Ovary (tissue), 9 donors: ENCODE data around the gene TCF25. TPM values are rescaled to one million over a fixed set of nuclear protein-coding genes. Genes with fewer than 3 reads are reported as not detected.
A peak's percentile ranks its signal among the peaks of the same experiment; 100 is the strongest.

Source experiments
- DNase-seq, 5 donors: peaks; one replicate each; pipeline ENCODE4 v3.0.0-alpha.2; 2019 to 2020
- H3K27ac ChIP-seq, 2 donors: fragments of 200-600 bp; one replicate each; pipeline versions ENCODE4 v1.5.1 to v1.8.0; 2019 to 2022
- H3K27me3 ChIP-seq: fragments of 200-600 bp; one replicate; pipeline ENCODE4 v1.8.0; 2022
- H3K36me3 ChIP-seq: fragments of 200-600 bp; sonication (generic); one replicate; pipeline ENCODE4 v1.5.1; 2019
- H3K4me1 ChIP-seq: one replicate; pipeline ENCODE4 v1.8.1; 2013; ENCODE audit warnings: mild to moderate bottlenecking, moderate library complexity; ENCODE audit not compliant: insufficient read depth
- H3K4me3 ChIP-seq: fragments of 200-600 bp; sonication (generic); one replicate; pipeline ENCODE4 v1.5.1; 2017
- H3K9me3 ChIP-seq, 2 donors: fragments of 200-600 bp in 1 of 2; sonication (generic) in 1 of 2; one replicate each; pipeline versions ENCODE4 v1.5.1 to v1.8.1; 2013 to 2019; ENCODE audit warnings: mild to moderate bottlenecking in 1 of 2, moderate library complexity in 1 of 2
- CTCF ChIP-seq, 3 donors: fragments of 450-650 bp in 2 of 3; fragments of 200-600 bp in 1 of 3; IDR thresholded peaks; one replicate each; pipeline versions ENCODE4 v1.5.1 to v1.8.0; 2016 to 2022; ENCODE audit warnings: antibody characterized with exemption in 3 of 3, mild to moderate bottlenecking in 1 of 3
- EP300 ChIP-seq: sonication (generic); formaldehyde crosslinking; IDR thresholded peaks from one replicate; pipeline ENCODE4 v1.6.1; 2017; ENCODE audit warnings: antibody characterized with exemption
- POLR2A ChIP-seq: fragments of 450-650 bp; IDR thresholded peaks from one replicate; pipeline ENCODE4 v1.6.1; 2017; ENCODE audit warnings: antibody characterized with exemption, mild to moderate bottlenecking, moderate library complexity
- WGBS, 3 donors: extraction: QIAGEN DNeasy Blood & Tissue Kit in 1 of 3; methylation state at CpG; one replicate each; pipeline versions ENCODE4 v1.1.5 to v1.1.7; 2013 to 2017; 5-methylcytosine and 5-hydroxymethylcytosine counted together
- intact Hi-C, 4 donors: fragments of 100-400 bp; cut with DNase I; formaldehyde crosslinking; loops; one replicate each; pipeline versions ENCODE4 v1.11.0 to v1.15.1; 2022 to 2023
- polyA plus RNA-seq, 2 donors: library from polyadenylated mRNA; stranded (reverse); fragments of 200-250 nt in 1 of 2; fragments of 350-450 nt in 1 of 2; fragmentation: Illumina TruSeq in 1 of 2; extraction: RNeasy Lipid Tissue Mini Kit (QIAGEN cat#74804) in 1 of 2; gene quantifications; one replicate each; pipeline ENCODE4 v1.2.3, GENCODE V29; 2013 to 2014
- total RNA-seq, 7 donors: library from RNA; depleted of rRNA in 2 of 7; stranded (reverse); fragments of >200 nt in 2 of 7; fragmentation: NEBNext Ultra II Directional in 3 of 7; extraction: Animal tissue kit (Norgen Biotek cat#: 25700) in 3 of 7; gene quantifications; one replicate each; pipeline versions ENCODE4 v1.1.0 to v1.2.4, GENCODE V29; 2016 to 2023
- donor health status: DM: no; HTN: no; CAD: no; lungs with moderate emphysema.
- donor health status: DM: no; HTN: no; CAD: no.
- donor health status: Bipolar disorder and iron deficiency.
- donor health status: DM: yes; HTN: yes; CAD: no.
- donor health status: DM: no; HTN: no; CAD: no.
- donor health status: DM: yes; HTN: yes; CAD: no.

The TCF25 gene
- total and polyA plus RNA-seq, 9 donors: 122 to 210 (median 185) TPM

- Histone ChIP-seq H3K4me1 (no peaks in the 10 kb centered on the region), H3K9me3 (no peaks in the 10 kb centered on the region), H3K27me3 (no peaks in the 10 kb centered on the region), H3K36me3 (no peaks in the 10 kb centered on the region), H3K4me3 (no peak overlapping the region), H3K27ac (no peak overlapping the region)
- intact Hi-C loops: no loop called here
- no peak for DNase-seq
- 93 to 95% (median 95%) methylated on average over 14 of the region's 14 CpGs for WGBS, 3 donors
- TF ChIP-seq CTCF (IDR thresholded peaks at IDR 0.05): no peak
- no peak for TF ChIP-seq EP300
- no peak for TF ChIP-seq POLR2A
Observed at GRCh38 chr16:89887243-89887642, 13.9 kb downstream of the TCF25 start.

- Histone ChIP-seq H3K4me3 (no peak overlapping the region), H3K27me3 (no peaks in the 10 kb centered on the region), H3K9me3 (no peaks in the 10 kb centered on the region), H3K4me1 (no peaks in the 10 kb centered on the region), H3K27ac (no peak overlapping the region), H3K36me3 (no peaks in the 10 kb centered on the region)
- DNase-seq: no peak
- TF ChIP-seq CTCF (IDR thresholded peaks at IDR 0.05) (no peak), POLR2A (no peak), EP300 (no peak)
- intact Hi-C loops: no loop called here
- WGBS, 3 donors: 43 to 75% (median 53%) methylated on average over 9 of the region's 9 CpGs
Observed at GRCh38 chr16:89890200-89890599, 16.8 kb downstream of the TCF25 start.

- Histone ChIP-seq H3K27me3 (no peaks in the 10 kb centered on the region), H3K4me3 (no peak overlapping the region), H3K9me3 (no peaks in the 10 kb centered on the region), H3K4me1 (no peaks in the 10 kb centered on the region), H3K27ac (no peak overlapping the region), H3K36me3 (no peaks in the 10 kb centered on the region)
- TF ChIP-seq CTCF (IDR thresholded peaks at IDR 0.05) (no peak), POLR2A (no peak), EP300 (no peak)
- peak in 2 of 5 donors; percentile 49 to 52 for DNase-seq
- intact Hi-C loops: no loop called here
- WGBS, 3 donors: 51 to 67% (median 56%) methylated on average over 12 to 16 of the region's 16 CpGs
Observed at GRCh38 chr16:89890886-89891657, 17.7 kb downstream of the TCF25 start.

GRCh38 chr16:89892055-89892630, 18.8 kb downstream of the TCF25 start:
- intact Hi-C loops: no loop called here
- H3K4me1 ChIP-seq: no peaks in the 10 kb centered on the region
- WGBS, 3 donors: 89 to 91% (median 90%) methylated on average over 18 of the region's 18 CpGs
- H3K4me3 ChIP-seq: no peak overlapping the region
- TF ChIP-seq POLR2A: no peak
- no peak for TF ChIP-seq EP300
- no peak for TF ChIP-seq CTCF (IDR thresholded peaks at IDR 0.05)
- no peaks in the 10 kb centered on the region for H3K36me3 ChIP-seq
- H3K27ac ChIP-seq: no peak overlapping the region
- H3K27me3 ChIP-seq: no peaks in the 10 kb centered on the region
- no peaks in the 10 kb centered on the region for H3K9me3 ChIP-seq
- DNase-seq: no peak
